GM23338 (cell line): Measurements from ENCODE around the gene LRRTM1. TPM values are rescaled to one million over a fixed set of nuclear protein-coding genes. Genes with fewer than 3 reads are reported as not detected.

Experiments
- CREB1 ChIP-seq: fragments of 250-450 bp; sonication (Bioruptor Pico); IDR thresholded peaks from 2 replicates; pipeline ENCODE4 v1.5.0; 2020; ENCODE audit warnings: low read depth, mild to moderate bottlenecking, moderate library complexity
- EZH2 ChIP-seq: fragments of 200-600 bp; sonication (generic); IDR thresholded peaks from one replicate; pipeline ENCODE4 v1.8.0; 2017; ENCODE audit warnings: antibody characterized with exemption, mild to moderate bottlenecking, low read depth; ENCODE audit not compliant: unreplicated experiment
- EZH2phosphoT487 ChIP-seq: fragments of 200-600 bp; sonication (generic); IDR thresholded peaks from one replicate; pipeline ENCODE4 v1.8.1; 2018; ENCODE audit warnings: antibody characterized with exemption; ENCODE audit not compliant: unreplicated experiment
- NANOG ChIP-seq: IDR thresholded peaks from 2 replicates; pipeline ENCODE4 v1.6.1; 2016; ENCODE audit warnings: antibody characterized with exemption, borderline replicate concordance
- POLR2AphosphoS5 ChIP-seq: IDR thresholded peaks from 2 replicates; pipeline ENCODE4 v1.6.1; 2016; ENCODE audit warnings: antibody characterized with exemption, low read depth
- REST ChIP-seq: IDR thresholded peaks from one replicate; pipeline ENCODE4 v1.6.1; 2018; ENCODE audit warnings: antibody characterized with exemption; ENCODE audit not compliant: unreplicated experiment
- STAT1 ChIP-seq: IDR thresholded peaks from one replicate; pipeline ENCODE4 v1.6.1; 2016; ENCODE audit warnings: antibody characterized with exemption; ENCODE audit not compliant: unreplicated experiment
- ZNF114 ChIP-seq: fragments of 250-450 bp; sonication (Bioruptor Pico); IDR thresholded peaks from 2 replicates; pipeline ENCODE4 v1.5.0; 2020; ENCODE audit warnings: mild to moderate bottlenecking, moderate library complexity
- polyA plus RNA-seq: library from polyadenylated mRNA; unstranded; fragments of >200 nt; fragmentation: Nextera tagmentation; extraction: Ambion mirVana; gene quantifications from 2 replicates; pipeline ENCODE4 v1.2.1, GENCODE V29; 2016
- total RNA-seq: library from RNA; depleted of rRNA; stranded (reverse); fragments of >200 nt; shearing (Covaris generic); gene quantifications from 2 replicates; pipeline ENCODE4 v1.2.3, GENCODE V29; 2014
- TF ChIP-seq, protein P1 (sequence below): fragments of 250-450 bp; sonication (Bioruptor Pico); IDR thresholded peaks from 2 replicates; pipeline ENCODE4 v1.5.0; 2020; ENCODE audit warnings: mild to moderate bottlenecking, moderate library complexity
- TF ChIP-seq, protein P2 (sequence below), 2 experiments: fragments of 200-600 bp in 1 of 2; sonication (generic) in 1 of 2; conservative IDR thresholded peaks; 2 replicates each; pipeline versions ENCODE4 v1.5.1 to v1.6.1; 2016 to 2017; ENCODE audit warnings: antibody characterized with exemption in 2 of 2, low read depth in 2 of 2, mild to moderate bottlenecking in 2 of 2, moderate library complexity in 1 of 2

Gene LRRTM1
- total and polyA plus RNA-seq, 2 experiments from 2014 or later: 0.34 to 1.3 TPM

GRCh38 chr2:80333886-80334285 lies 29.3 kb upstream of the LRRTM1 start (continued):
- TF ChIP-seq, protein P1, sequence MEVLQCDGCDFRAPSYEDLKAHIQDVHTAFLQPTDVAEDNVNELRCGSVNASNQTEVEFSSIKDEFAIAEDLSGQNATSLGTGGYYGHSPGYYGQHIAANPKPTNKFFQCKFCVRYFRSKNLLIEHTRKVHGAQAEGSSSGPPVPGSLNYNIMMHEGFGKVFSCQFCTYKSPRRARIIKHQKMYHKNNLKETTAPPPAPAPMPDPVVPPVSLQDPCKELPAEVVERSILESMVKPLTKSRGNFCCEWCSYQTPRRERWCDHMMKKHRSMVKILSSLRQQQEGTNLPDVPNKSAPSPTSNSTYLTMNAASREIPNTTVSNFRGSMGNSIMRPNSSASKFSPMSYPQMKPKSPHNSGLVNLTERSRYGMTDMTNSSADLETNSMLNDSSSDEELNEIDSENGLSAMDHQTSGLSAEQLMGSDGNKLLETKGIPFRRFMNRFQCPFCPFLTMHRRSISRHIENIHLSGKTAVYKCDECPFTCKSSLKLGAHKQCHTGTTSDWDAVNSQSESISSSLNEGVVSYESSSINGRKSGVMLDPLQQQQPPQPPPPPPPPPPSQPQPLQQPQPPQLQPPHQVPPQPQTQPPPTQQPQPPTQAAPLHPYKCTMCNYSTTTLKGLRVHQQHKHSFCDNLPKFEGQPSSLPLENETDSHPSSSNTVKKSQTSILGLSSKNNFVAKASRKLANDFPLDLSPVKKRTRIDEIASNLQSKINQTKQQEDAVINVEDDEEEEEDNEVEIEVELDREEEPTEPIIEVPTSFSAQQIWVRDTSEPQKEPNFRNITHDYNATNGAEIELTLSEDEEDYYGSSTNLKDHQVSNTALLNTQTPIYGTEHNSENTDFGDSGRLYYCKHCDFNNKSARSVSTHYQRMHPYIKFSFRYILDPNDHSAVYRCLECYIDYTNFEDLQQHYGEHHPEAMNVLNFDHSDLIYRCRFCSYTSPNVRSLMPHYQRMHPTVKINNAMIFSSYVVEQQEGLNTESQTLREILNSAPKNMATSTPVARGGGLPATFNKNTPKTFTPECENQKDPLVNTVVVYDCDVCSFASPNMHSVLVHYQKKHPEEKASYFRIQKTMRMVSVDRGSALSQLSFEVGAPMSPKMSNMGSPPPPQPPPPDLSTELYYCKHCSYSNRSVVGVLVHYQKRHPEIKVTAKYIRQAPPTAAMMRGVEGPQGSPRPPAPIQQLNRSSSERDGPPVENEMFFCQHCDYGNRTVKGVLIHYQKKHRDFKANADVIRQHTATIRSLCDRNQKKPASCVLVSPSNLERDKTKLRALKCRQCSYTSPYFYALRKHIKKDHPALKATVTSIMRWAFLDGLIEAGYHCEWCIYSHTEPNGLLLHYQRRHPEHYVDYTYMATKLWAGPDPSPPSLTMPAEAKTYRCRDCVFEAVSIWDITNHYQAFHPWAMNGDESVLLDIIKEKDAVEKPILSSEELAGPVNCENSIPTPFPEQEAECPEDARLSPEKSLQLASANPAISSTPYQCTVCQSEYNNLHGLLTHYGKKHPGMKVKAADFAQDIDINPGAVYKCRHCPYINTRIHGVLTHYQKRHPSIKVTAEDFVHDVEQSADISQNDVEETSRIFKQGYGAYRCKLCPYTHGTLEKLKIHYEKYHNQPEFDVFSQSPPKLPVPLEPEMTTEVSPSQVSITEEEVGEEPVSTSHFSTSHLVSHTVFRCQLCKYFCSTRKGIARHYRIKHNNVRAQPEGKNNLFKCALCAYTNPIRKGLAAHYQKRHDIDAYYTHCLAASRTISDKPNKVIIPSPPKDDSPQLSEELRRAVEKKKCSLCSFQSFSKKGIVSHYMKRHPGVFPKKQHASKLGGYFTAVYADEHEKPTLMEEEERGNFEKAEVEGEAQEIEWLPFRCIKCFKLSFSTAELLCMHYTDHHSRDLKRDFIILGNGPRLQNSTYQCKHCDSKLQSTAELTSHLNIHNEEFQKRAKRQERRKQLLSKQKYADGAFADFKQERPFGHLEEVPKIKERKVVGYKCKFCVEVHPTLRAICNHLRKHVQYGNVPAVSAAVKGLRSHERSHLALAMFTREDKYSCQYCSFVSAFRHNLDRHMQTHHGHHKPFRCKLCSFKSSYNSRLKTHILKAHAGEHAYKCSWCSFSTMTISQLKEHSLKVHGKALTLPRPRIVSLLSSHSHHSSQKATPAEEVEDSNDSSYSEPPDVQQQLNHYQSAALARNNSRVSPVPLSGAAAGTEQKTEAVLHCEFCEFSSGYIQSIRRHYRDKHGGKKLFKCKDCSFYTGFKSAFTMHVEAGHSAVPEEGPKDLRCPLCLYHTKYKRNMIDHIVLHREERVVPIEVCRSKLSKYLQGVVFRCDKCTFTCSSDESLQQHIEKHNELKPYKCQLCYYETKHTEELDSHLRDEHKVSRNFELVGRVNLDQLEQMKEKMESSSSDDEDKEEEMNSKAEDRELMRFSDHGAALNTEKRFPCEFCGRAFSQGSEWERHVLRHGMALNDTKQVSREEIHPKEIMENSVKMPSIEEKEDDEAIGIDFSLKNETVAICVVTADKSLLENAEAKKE: no peak
- TF ChIP-seq STAT1: no peak
- TF ChIP-seq NANOG: no peak
- TF ChIP-seq REST: no peak
- TF ChIP-seq EZH2: no peak
- TF ChIP-seq ZNF114 (CRISPR knock-in tag): no peak
- TF ChIP-seq, protein P2, sequence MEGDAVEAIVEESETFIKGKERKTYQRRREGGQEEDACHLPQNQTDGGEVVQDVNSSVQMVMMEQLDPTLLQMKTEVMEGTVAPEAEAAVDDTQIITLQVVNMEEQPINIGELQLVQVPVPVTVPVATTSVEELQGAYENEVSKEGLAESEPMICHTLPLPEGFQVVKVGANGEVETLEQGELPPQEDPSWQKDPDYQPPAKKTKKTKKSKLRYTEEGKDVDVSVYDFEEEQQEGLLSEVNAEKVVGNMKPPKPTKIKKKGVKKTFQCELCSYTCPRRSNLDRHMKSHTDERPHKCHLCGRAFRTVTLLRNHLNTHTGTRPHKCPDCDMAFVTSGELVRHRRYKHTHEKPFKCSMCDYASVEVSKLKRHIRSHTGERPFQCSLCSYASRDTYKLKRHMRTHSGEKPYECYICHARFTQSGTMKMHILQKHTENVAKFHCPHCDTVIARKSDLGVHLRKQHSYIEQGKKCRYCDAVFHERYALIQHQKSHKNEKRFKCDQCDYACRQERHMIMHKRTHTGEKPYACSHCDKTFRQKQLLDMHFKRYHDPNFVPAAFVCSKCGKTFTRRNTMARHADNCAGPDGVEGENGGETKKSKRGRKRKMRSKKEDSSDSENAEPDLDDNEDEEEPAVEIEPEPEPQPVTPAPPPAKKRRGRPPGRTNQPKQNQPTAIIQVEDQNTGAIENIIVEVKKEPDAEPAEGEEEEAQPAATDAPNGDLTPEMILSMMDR (conservative IDR thresholded peaks at IDR 0.05; ENCODE audit: low read depth in 2 of 2): no peak
- TF ChIP-seq CREB1 (CRISPR knock-in tag): no peak
- no peak for TF ChIP-seq EZH2phosphoT487
- TF ChIP-seq POLR2AphosphoS5: no peak
